Sigmoid colon (tissue), 4 donors: Measurements from ENCODE around the gene LTO1.

Experiments used
- CTCF ChIP-seq, 4 experiments: fragments of 450-650 bp in 3 of 4; fragments of 200-600 bp in 1 of 4; IDR thresholded peaks; one replicate each; pipeline ENCODE4 v1.5.1; 2016 to 2019; ENCODE audit warnings: antibody characterized with exemption in 4 of 4, mild to moderate bottlenecking in 3 of 4, moderate library complexity in 2 of 4
- EP300 ChIP-seq, 4 donors: sonication (generic); formaldehyde crosslinking; IDR thresholded peaks; one replicate each; pipeline ENCODE4 v1.6.1; 2017; ENCODE audit warnings: antibody characterized with exemption in 4 of 4

- no peak for TF ChIP-seq CTCF (IDR thresholded peaks at IDR 0.05)
- TF ChIP-seq EP300 (IDR thresholded peaks at IDR 0.05), result no peak
Observed at GRCh38 chr11:69705351-69705811, 30.2 kb upstream of the LTO1 start.
